H1 (cell line): ENCODE data around the gene TPST2. TPM values are rescaled to one million over a fixed set of nuclear protein-coding genes. Genes with fewer than 3 reads are reported as not detected.

Experiments used
- CTCF ChIA-PET: fragments of 300-600 bp; sonication (Branson Sonifier 250); formaldehyde crosslinking; loops from one replicate; lab custom pipeline; 2021; ENCODE audit not compliant: partially characterized antibody; lab: Charles Lee
- POLR2A ChIA-PET: fragments of 300-600 bp; sonication (Branson Sonifier 250); formaldehyde crosslinking; loops from one replicate; lab custom pipeline; 2021; ENCODE audit warnings: inconsistent platforms; ENCODE audit not compliant: partially characterized antibody; lab: Charles Lee
- DNase-seq, 2 experiments: peaks; one replicate each; pipeline versions ENCODE4 v3.0.0 to v3.0.0-alpha.2; 2010 to 2022; ENCODE audit warnings: low spot score in 2 of 2, low read depth in 1 of 2, mixed read lengths in 1 of 2
- FAIRE-seq: peaks from 2 replicates; lab custom pipeline; 2011; peaks lifted over from hg19 to GRCh38; lab: Jason Lieb, UNC
- H2AFZ ChIP-seq: 2 replicates; pipeline ENCODE4 v1.8.1; 2012; ENCODE audit warnings: low read length, inconsistent platforms
- H2AK5ac ChIP-seq: 2 replicates; pipeline ENCODE4 v1.6.1; 2013; ENCODE audit warnings: low read depth, low read length
- H2BK120ac ChIP-seq: replicated peaks from 2 replicates; pipeline ENCODE3; 2013; ENCODE audit warnings: low read depth, low read length, inconsistent platforms
- H2BK12ac ChIP-seq: 2 replicates; pipeline ENCODE4 v1.6.1; 2013; ENCODE audit warnings: low read depth, low read length
- H2BK15ac ChIP-seq: 2 replicates; pipeline ENCODE4 v1.6.1; 2013; ENCODE audit warnings: low read length
- H2BK20ac ChIP-seq: 2 replicates; pipeline ENCODE4 v1.6.1; 2013; ENCODE audit warnings: low read length
- H2BK5ac ChIP-seq: 2 replicates; pipeline ENCODE4 v1.6.1; 2013; ENCODE audit warnings: low read depth, low read length
- H3K14ac ChIP-seq: 2 replicates; pipeline ENCODE4 v1.6.1; 2013; ENCODE audit warnings: inconsistent platforms; ENCODE audit not compliant: insufficient read length
- H3K18ac ChIP-seq: 2 replicates; pipeline ENCODE4 v1.6.1; 2013; ENCODE audit warnings: low read length; ENCODE audit errors: extremely low read depth
- H3K23ac ChIP-seq: 2 replicates; pipeline ENCODE4 v1.6.1; 2013; ENCODE audit warnings: inconsistent platforms; ENCODE audit not compliant: insufficient read length
- H3K23me2 ChIP-seq: 2 replicates; pipeline ENCODE4 v1.6.1; 2013; ENCODE audit warnings: low read depth, low read length
- H3K27ac ChIP-seq: 2 replicates; pipeline ENCODE4 v1.6.1; 2011; ENCODE audit warnings: low read depth, low read length, inconsistent platforms
- H3K27me3 ChIP-seq, 4 experiments: replicated peaks in 1 of 4; 1 replicate in 1 of 4; 2 replicates in 3 of 4; pipeline versions ENCODE4 v1.6.1 to v1.8.1; 2011 to 2013; ENCODE audit warnings: low read length in 3 of 4, mild to moderate bottlenecking in 3 of 4, inconsistent platforms in 2 of 4, mixed read lengths in 2 of 4, moderate library complexity in 1 of 4; ENCODE audit not compliant: control insufficient read depth in 3 of 4, insufficient read depth in 3 of 4; ENCODE audit errors: extremely low read depth in 1 of 4
- H3K36me3 ChIP-seq, 4 experiments: 2 replicates each; pipeline versions ENCODE4 v1.6.1 to v1.8.1; 2011 to 2013; ENCODE audit warnings: mild to moderate bottlenecking in 4 of 4, low read length in 3 of 4, moderate library complexity in 2 of 4, control low read depth in 1 of 4, inconsistent platforms in 1 of 4; ENCODE audit not compliant: insufficient read depth in 4 of 4, control insufficient read depth in 2 of 4
- H3K4ac ChIP-seq: replicated peaks from 2 replicates; pipeline ENCODE3; 2013; ENCODE audit warnings: low read length, low read depth, mixed read lengths, inconsistent platforms; ENCODE audit not compliant: insufficient read length
- H3K4me1 ChIP-seq, 4 experiments: replicated peaks in 1 of 4; 1 replicate in 1 of 4; 2 replicates in 3 of 4; pipeline versions ENCODE4 v1.6.1 to v1.8.1; 2011 to 2013; ENCODE audit warnings: low read length in 3 of 4, inconsistent platforms in 2 of 4, mixed read lengths in 1 of 4; ENCODE audit not compliant: insufficient read depth in 4 of 4, control insufficient read depth in 3 of 4
- H3K4me2 ChIP-seq, 2 experiments: 2 replicates each; pipeline versions ENCODE4 v1.6.1 to v1.8.1; 2011 to 2013; ENCODE audit warnings: low read depth in 2 of 2, low read length in 2 of 2, control low read depth in 1 of 2, inconsistent platforms in 1 of 2, mild to moderate bottlenecking in 1 of 2; ENCODE audit not compliant: insufficient read depth in 1 of 2
- H3K4me3 ChIP-seq, 4 experiments: fragments of 200-600, 300-600 bp in 1 of 4; sonication (generic), shearing (Covaris generic), sonication (Bioruptor Twin) in 1 of 4; 2 replicates each; pipeline versions ENCODE4 v1.5.1 to v1.8.1; 2011 to 2016; ENCODE audit warnings: low read length in 4 of 4, low read depth in 3 of 4, control low read depth in 2 of 4, inconsistent platforms in 2 of 4, mild to moderate bottlenecking in 2 of 4, mixed read lengths in 1 of 4, moderate library complexity in 1 of 4; ENCODE audit not compliant: insufficient read depth in 2 of 4; ENCODE audit errors: extremely low read depth in 1 of 4
- H3K56ac ChIP-seq: replicated peaks from 2 replicates; pipeline ENCODE3; 2013; ENCODE audit warnings: low read depth, mild to moderate bottlenecking, mixed read lengths, low read length, inconsistent platforms; ENCODE audit not compliant: insufficient read length
- H3K79me1 ChIP-seq: 2 replicates; pipeline ENCODE4 v1.6.1; 2013; ENCODE audit warnings: low read depth, low read length, control low read depth
- H3K79me2 ChIP-seq, 2 experiments: 2 replicates each; pipeline versions ENCODE4 v1.6.1 to v1.8.1; 2012 to 2013; ENCODE audit warnings: low read length in 2 of 2, mild to moderate bottlenecking in 2 of 2, inconsistent platforms in 1 of 2; ENCODE audit not compliant: insufficient read depth in 2 of 2, control insufficient read depth in 1 of 2
- H3K9ac ChIP-seq, 4 experiments: replicated peaks in 1 of 4; 1 replicate in 1 of 4; 2 replicates in 3 of 4; pipeline versions ENCODE4 v1.6.1 to v1.8.1; 2011 to 2013; ENCODE audit warnings: low read depth in 3 of 4, low read length in 3 of 4, control low read depth in 2 of 4, mild to moderate bottlenecking in 2 of 4, moderate library complexity in 2 of 4, inconsistent platforms in 1 of 4; ENCODE audit errors: extremely low read depth in 1 of 4
- H3K9me3 ChIP-seq, 2 experiments: 2 replicates each; pipeline versions ENCODE4 v1.6.1 to v1.8.1; 2012 to 2013; ENCODE audit warnings: mild to moderate bottlenecking in 2 of 2, moderate library complexity in 2 of 2, control low read depth in 1 of 2, inconsistent platforms in 1 of 2, low read depth in 1 of 2, low read length in 1 of 2, mixed read lengths in 1 of 2; ENCODE audit not compliant: insufficient read depth in 2 of 2
- H4K20me1 ChIP-seq, 2 experiments: replicated peaks in 1 of 2; 2 replicates each; pipeline versions ENCODE3 to v1.8.1; 2011 to 2013; ENCODE audit warnings: inconsistent platforms in 2 of 2, low read length in 2 of 2, mild to moderate bottlenecking in 1 of 2; ENCODE audit not compliant: insufficient read depth in 2 of 2, control insufficient read depth in 1 of 2
- H4K5ac ChIP-seq: 2 replicates; pipeline ENCODE4 v1.6.1; 2013; ENCODE audit warnings: low read length, low read depth, mixed read lengths, inconsistent platforms; ENCODE audit not compliant: insufficient read length
- H4K8ac ChIP-seq: 2 replicates; pipeline ENCODE4 v1.8.0; 2013; ENCODE audit warnings: mild to moderate bottlenecking, moderate library complexity, low read length, inconsistent platforms; ENCODE audit not compliant: insufficient read depth; ENCODE audit errors: extremely low read depth
- H4K91ac ChIP-seq: replicated peaks from 2 replicates; pipeline ENCODE3; 2013; ENCODE audit warnings: low read length, mixed read lengths, inconsistent platforms; ENCODE audit not compliant: insufficient read length
- KDM1A ChIP-seq: fragments of 200-600, 300-600 bp; sonication (generic); IDR thresholded peaks from 2 replicates; pipeline ENCODE4 v1.7.1; 2016; ENCODE audit warnings: mild to moderate bottlenecking, low read length, borderline replicate concordance
- SIN3A ChIP-seq, 2 experiments: IDR thresholded peaks in 1 of 2; conservative IDR thresholded peaks in 1 of 2; 2 replicates each; pipeline ENCODE4 v1.6.1; 2011 to 2012; ENCODE audit warnings: low read length in 2 of 2, improper control_type of control experiment in 1 of 2, low read depth in 1 of 2, mild to moderate bottlenecking in 1 of 2
- SIRT6 ChIP-seq: IDR thresholded peaks from one replicate; pipeline ENCODE4 v1.7.1; 2012; ENCODE audit warnings: low read length, inconsistent platforms
- SUZ12 ChIP-seq: fragments of 200-600 bp; sonication (generic); IDR thresholded peaks from 2 replicates; pipeline ENCODE4 v1.6.1; 2012; ENCODE audit warnings: mild to moderate bottlenecking, inconsistent platforms, low read length, moderate library complexity, mixed read lengths
- WGBS, 2 experiments: shearing (Covaris generic) in 1 of 2; methylation state at CpG; one replicate each; pipeline versions ENCODE4 v1.1.6 to v1.1.7; 2013 to 2015; ENCODE audit warnings: low lambda C conversion rate in 2 of 2, mixed read lengths in 2 of 2, inconsistent platforms in 1 of 2, low coverage in 1 of 2, missing lambda C conversion rate in 1 of 2; ENCODE audit not compliant: insufficient replicate concordance in 2 of 2, insufficient coverage in 1 of 2, insufficient read length in 1 of 2; ENCODE audit errors: extremely low coverage in 1 of 2, missing lambda C conversion rate in 1 of 2; 5-methylcytosine and 5-hydroxymethylcytosine counted together
- polyA plus RNA-seq, 7 experiments: library from polyadenylated mRNA; depleted of rRNA in 3 of 7; stranded (reverse) in 5 of 7; unstranded in 2 of 7; fragments of >200 nt in 5 of 7; fragments of 200-250 nt in 2 of 7; gene quantifications; 1 replicate in 5 of 7; 2 replicates in 1 of 7; 4 replicates in 1 of 7; pipeline versions ENCODE4 v1.2.1 to v1.2.3, GENCODE V29; 2011 to 2013; ENCODE audit warnings: missing spikeins in 2 of 7, mixed read lengths in 2 of 7
- total RNA-seq: library from RNA; stranded (reverse); fragmentation: NEBNext Ultra II Directional; extraction: Animal tissue kit (Norgen Biotek cat#: 25700); gene quantifications from 2 replicates; pipeline ENCODE4 v1.2.1, GENCODE V29; 2021
- TF ChIP-seq, protein P1 (sequence below), 3 experiments: IDR thresholded peaks; 1 replicate in 2 of 3; 2 replicates in 1 of 3; pipeline versions ENCODE4 v1.5.1 to v1.6.1; 2011; ENCODE audit warnings: low read length in 3 of 3, mild to moderate bottlenecking in 3 of 3, inconsistent platforms in 2 of 3, low read depth in 1 of 3, moderate library complexity in 1 of 3; ENCODE audit not compliant: insufficient read depth in 1 of 3; ENCODE audit errors: control extremely low read depth in 1 of 3

The TPST2 gene
- total and polyA plus RNA-seq, 2 of the 8 experiments (the other 6 are each of a cell fraction or from before 2014, with no cell fraction given), result 58.8 to 143 TPM

DNA sequence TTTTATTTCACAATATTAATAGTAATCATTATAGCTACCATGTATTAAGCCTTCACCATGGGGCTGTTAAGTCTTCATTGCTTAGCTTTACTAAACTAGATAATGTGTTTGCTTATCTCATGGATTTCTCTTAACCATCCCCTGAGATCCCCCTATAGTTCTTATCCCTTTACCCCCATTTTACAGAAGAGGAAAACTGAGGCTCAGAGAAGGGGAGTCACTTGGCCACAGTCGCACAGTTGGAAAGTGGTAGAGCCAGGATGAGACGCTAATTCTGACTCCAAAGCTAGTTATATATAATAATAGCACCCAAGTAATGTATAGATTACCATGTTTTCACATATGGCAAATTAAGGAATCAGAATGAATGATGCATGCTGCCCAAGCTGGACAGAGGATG lies 67.9 kb downstream of the TPST2 start:
- Histone ChIP-seq H4K20me1 (no peaks in the 10 kb centered on the region), H2AFZ (no peak overlapping the region), H4K5ac (no peak overlapping the region), H2BK12ac (no peak overlapping the region), H3K36me3 (peaks cover 0 to 26% (median 14%) of the 10 kb centered on the region in 4 experiments; a peak in 4 of 8 replicates), H2BK5ac (no peak overlapping the region), H3K4ac (no peak overlapping the region), H2AK5ac (no peak overlapping the region), H3K27ac (no peak overlapping the region), H4K91ac (no peak overlapping the region), H3K79me2 (no peaks in the 10 kb centered on the region), H3K27me3 (no peaks in the 10 kb centered on the region), H2BK20ac (no peak overlapping the region), H3K4me3 (no peak overlapping the region), H2BK120ac (no peak overlapping the region), H4K8ac (no peak overlapping the region), H3K4me2 (no peak overlapping the region), H3K18ac (no peak overlapping the region), H3K4me1 (no peaks in the 10 kb centered on the region), H3K9ac (no peak overlapping the region), H3K14ac (no peak overlapping the region), H2BK15ac (no peak overlapping the region), H3K56ac (no peak overlapping the region), H3K23me2 (no peaks in the 10 kb centered on the region), H3K79me1 (no peaks in the 10 kb centered on the region), H3K23ac (no peak overlapping the region), H3K9me3 (no peaks in the 10 kb centered on the region)
- POLR2A ChIA-PET, result interaction anchor here (0.8 to 2.6 kb wide), 5 partner anchors 10 to 22 kb away, joined by 3 to 13 read pairs (median 5); partner anchors contain the start of gene TFIP11
- CTCF ChIA-PET, result interaction anchor here (0.9 to 1.9 kb wide), 7 partner anchors 9 to 143 kb away, joined by 3 to 8 read pairs (median 5); partner anchors contain the start of gene TFIP11
- WGBS, 2 experiments, result 83% methylated on average over 2 of the region's 2 CpGs; no CpG with 5 or more reads in 1 of the 2 experiments
- DNase-seq (no peak), FAIRE-seq (no peak)
- 0 out of 2 replicates have a peak, but pooled peaks have one; percentile 37 for TF ChIP-seq KDM1A
- no peak for TF ChIP-seq SIRT6
- TF ChIP-seq SUZ12, result no peak
- TF ChIP-seq SIN3A (conservative IDR thresholded peaks at IDR 0.05 in 1 of 2, IDR thresholded peaks at IDR 0.05 in 1 of 2; ENCODE audit: low read depth in 1 of 2, low read length in 2 of 2), result no peak
- TF ChIP-seq, protein P1, sequence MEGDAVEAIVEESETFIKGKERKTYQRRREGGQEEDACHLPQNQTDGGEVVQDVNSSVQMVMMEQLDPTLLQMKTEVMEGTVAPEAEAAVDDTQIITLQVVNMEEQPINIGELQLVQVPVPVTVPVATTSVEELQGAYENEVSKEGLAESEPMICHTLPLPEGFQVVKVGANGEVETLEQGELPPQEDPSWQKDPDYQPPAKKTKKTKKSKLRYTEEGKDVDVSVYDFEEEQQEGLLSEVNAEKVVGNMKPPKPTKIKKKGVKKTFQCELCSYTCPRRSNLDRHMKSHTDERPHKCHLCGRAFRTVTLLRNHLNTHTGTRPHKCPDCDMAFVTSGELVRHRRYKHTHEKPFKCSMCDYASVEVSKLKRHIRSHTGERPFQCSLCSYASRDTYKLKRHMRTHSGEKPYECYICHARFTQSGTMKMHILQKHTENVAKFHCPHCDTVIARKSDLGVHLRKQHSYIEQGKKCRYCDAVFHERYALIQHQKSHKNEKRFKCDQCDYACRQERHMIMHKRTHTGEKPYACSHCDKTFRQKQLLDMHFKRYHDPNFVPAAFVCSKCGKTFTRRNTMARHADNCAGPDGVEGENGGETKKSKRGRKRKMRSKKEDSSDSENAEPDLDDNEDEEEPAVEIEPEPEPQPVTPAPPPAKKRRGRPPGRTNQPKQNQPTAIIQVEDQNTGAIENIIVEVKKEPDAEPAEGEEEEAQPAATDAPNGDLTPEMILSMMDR (IDR thresholded peaks at IDR 0.05; ENCODE audit: control extremely low read depth in 1 of 3, insufficient read depth in 1 of 3, low read depth in 1 of 3, low read length in 3 of 3), result no peak
